ENCODE data around the gene AK9. TPM values are rescaled to one million over a fixed set of nuclear protein-coding genes. Genes with fewer than 3 reads are reported as not detected.

The AK9 gene
- total and polyA plus RNA-seq, 2 of the 8 experiments (the other 6 are each of a cell fraction or from before 2014, with no cell fraction given): 1.8 to 2.2 TPM

GRCh38 chr6:109490713-109491112 lies 200.3 kb downstream of the AK9 start (continued):
- TF ChIP-seq CHD7 (IDR thresholded peaks at IDR 0.05; ENCODE audit: insufficient replicate concordance, low read length) (no peak), CTCF (IDR thresholded peaks at IDR 0.05; ENCODE audit: control extremely low read depth in 1 of 3, insufficient read depth in 1 of 3, low read depth in 1 of 3, low read length in 3 of 3) (no peak), NANOG (IDR thresholded peaks at IDR 0.05; ENCODE audit: insufficient read depth, low read depth, low read length, poor library complexity, severe bottlenecking) (no peak), EGR1 (IDR thresholded peaks at IDR 0.05; ENCODE audit: borderline replicate concordance, low read depth, low read length) (no peak), MAFK (IDR thresholded peaks at IDR 0.05; ENCODE audit: low read depth, low read length) (no peak), CHD1 (IDR thresholded peaks at IDR 0.05; ENCODE audit: low read depth, low read length) (no peak), EZH2 (IDR thresholded peaks at IDR 0.05; ENCODE audit: low read depth, low read length, severe bottlenecking) (no peak)
